CD14-positive monocyte (primary cell): ENCODE results near the gene FKBP10. TPM values are rescaled to one million over a fixed set of nuclear protein-coding genes. Genes with fewer than 3 reads are reported as not detected.
"Not testable (repeated sequence)": the region's sequence is repeated elsewhere in the genome, so short reads cannot be mapped to it uniquely, and the experiment has no call there.

Experiments
- DNase-seq, 3 donors: peaks; one replicate each; pipeline ENCODE4 v3.0.0-alpha.2; 2011 to 2022
- H2AFZ ChIP-seq: 2 replicates; pipeline ENCODE4 v1.6.0; 2012; ENCODE audit warnings: mild to moderate bottlenecking, low read depth, low read length, inconsistent platforms; ENCODE audit not compliant: insufficient read depth, poor library complexity, severe bottlenecking
- H3K27ac ChIP-seq, 2 donors: 1 replicate in 1 of 2; 2 replicates in 1 of 2; pipeline ENCODE4 v1.5.1; 2012 to 2013; ENCODE audit warnings: low read length in 2 of 2, control low read depth in 1 of 2, inconsistent platforms in 1 of 2, low read depth in 1 of 2, mild to moderate bottlenecking in 1 of 2
- H3K27me3 ChIP-seq, 2 donors: one replicate each; pipeline versions ENCODE4 v1.6.0 to v1.6.1; 2011 to 2013; ENCODE audit warnings: low read length in 2 of 2; ENCODE audit not compliant: control insufficient read depth in 2 of 2, insufficient read depth in 2 of 2
- H3K36me3 ChIP-seq, 2 donors: replicated peaks in 1 of 2; 1 replicate in 1 of 2; 2 replicates in 1 of 2; pipeline versions ENCODE4 v1.5.1 to v1.6.1; 2012 to 2013; ENCODE audit warnings: low read length in 2 of 2, control low read depth in 1 of 2, inconsistent platforms in 1 of 2, mild to moderate bottlenecking in 1 of 2; ENCODE audit not compliant: insufficient read depth in 2 of 2, control insufficient read depth in 1 of 2
- H3K4me1 ChIP-seq, 2 donors: 1 replicate in 1 of 2; 2 replicates in 1 of 2; pipeline versions ENCODE4 v1.5.1 to v1.6.1; 2012 to 2013; ENCODE audit warnings: low read length in 2 of 2, control low read depth in 1 of 2, inconsistent platforms in 1 of 2, mild to moderate bottlenecking in 1 of 2, moderate library complexity in 1 of 2; ENCODE audit not compliant: insufficient read depth in 2 of 2, control insufficient read depth in 1 of 2
- H3K4me2 ChIP-seq: replicated peaks from 2 replicates; pipeline ENCODE3; 2012; ENCODE audit warnings: low read length, moderate library complexity, mild to moderate bottlenecking; ENCODE audit not compliant: poor library complexity, severe bottlenecking; ENCODE audit errors: extremely low read depth
- H3K4me3 ChIP-seq, 3 experiments: fragments of 200-600 bp in 1 of 3; sonication (generic) in 1 of 3; replicated peaks in 1 of 3; 1 replicate in 2 of 3; 2 replicates in 1 of 3; pipeline ENCODE4 v1.5.1; 2011 to 2013; ENCODE audit warnings: low read length in 3 of 3, mild to moderate bottlenecking in 3 of 3, control low read depth in 2 of 3, low read depth in 2 of 3, inconsistent platforms in 1 of 3, moderate library complexity in 1 of 3
- H3K79me2 ChIP-seq: 2 replicates; pipeline ENCODE4 v1.6.0; 2012; ENCODE audit warnings: mild to moderate bottlenecking, control low read depth, inconsistent platforms, low read length, moderate library complexity; ENCODE audit not compliant: insufficient read depth
- H3K9ac ChIP-seq: 2 replicates; pipeline ENCODE4 v1.6.0; 2017; ENCODE audit warnings: low read length, mild to moderate bottlenecking; ENCODE audit not compliant: insufficient read depth, poor library complexity, severe bottlenecking
- H3K9me3 ChIP-seq, 2 donors: replicated peaks in 1 of 2; 1 replicate in 1 of 2; 2 replicates in 1 of 2; pipeline versions ENCODE4 v1.5.1 to v1.6.1; 2012 to 2013; ENCODE audit warnings: low read length in 2 of 2, control low read depth in 1 of 2; ENCODE audit not compliant: control insufficient read depth in 1 of 2, insufficient read depth in 1 of 2
- H4K20me1 ChIP-seq: 2 replicates; pipeline ENCODE4 v1.6.0; 2012; ENCODE audit warnings: mild to moderate bottlenecking, low read length, control low read depth, moderate library complexity; ENCODE audit not compliant: insufficient read depth
- H3K27ac Mint-ChIP-seq, 7 donors: one replicate each; pipeline ENCODE4 v1.8.0; 2020; ENCODE audit warnings: mild to moderate bottlenecking in 7 of 7, mixed read lengths in 7 of 7, moderate library complexity in 6 of 7, inconsistent platforms in 2 of 7
- H3K27me3 Mint-ChIP-seq, 3 donors: one replicate each; pipeline ENCODE4 v1.8.0; 2021 to 2022; ENCODE audit warnings: low read depth in 3 of 3, mild to moderate bottlenecking in 3 of 3, mixed read lengths in 3 of 3, moderate library complexity in 3 of 3, inconsistent platforms in 1 of 3
- H3K36me3 Mint-ChIP-seq, 2 donors: one replicate each; pipeline ENCODE4 v1.8.0; 2020; ENCODE audit warnings: mixed read lengths in 2 of 2, inconsistent platforms in 1 of 2, mild to moderate bottlenecking in 1 of 2
- H3K4me1 Mint-ChIP-seq: one replicate; pipeline ENCODE4 v1.8.0; 2020; ENCODE audit warnings: mild to moderate bottlenecking, mixed read lengths
- H3K4me3 Mint-ChIP-seq, 2 donors: one replicate each; pipeline ENCODE4 v1.8.0; 2020; ENCODE audit warnings: mild to moderate bottlenecking in 2 of 2, mixed read lengths in 2 of 2, moderate library complexity in 1 of 2
- H3K9me3 Mint-ChIP-seq, 7 donors: one replicate each; pipeline ENCODE4 v1.8.0; 2020 to 2022; ENCODE audit warnings: mixed read lengths in 7 of 7, mild to moderate bottlenecking in 6 of 7, moderate library complexity in 6 of 7, inconsistent platforms in 2 of 7
- WGBS: methylation state at CpG from one replicate; pipeline ENCODE4 v1.1.5; 2013; ENCODE audit warnings: missing lambda C conversion rate; ENCODE audit not compliant: insufficient coverage; 5-methylcytosine and 5-hydroxymethylcytosine counted together
- intact Hi-C, 2 donors: fragments of 100-400 bp; cut with micrococcal nuclease; formaldehyde crosslinking; loops; one replicate each; pipeline versions ENCODE4 v1.15.0 to v1.15.1; 2023
- polyA plus RNA-seq, 3 donors: library from polyadenylated mRNA; depleted of rRNA in 1 of 3; unstranded in 2 of 3; stranded (reverse) in 1 of 3; fragments of 300-500 nt in 2 of 3; fragments of >200 nt in 1 of 3; fragmentation: Illumina TruSeq in 2 of 3; gene quantifications; 1 replicate in 2 of 3; 2 replicates in 1 of 3; pipeline ENCODE4 v1.2.3, GENCODE V29; 2012 to 2021
- TF ChIP-seq, protein P1 (sequence below): fragments of 200-600 bp; IDR thresholded peaks from one replicate; pipeline ENCODE4 v1.8.0; 2022; ENCODE audit warnings: antibody characterized with exemption, mild to moderate bottlenecking

Gene FKBP10
- polyA plus RNA-seq, 3 donors = not detected

DNA sequence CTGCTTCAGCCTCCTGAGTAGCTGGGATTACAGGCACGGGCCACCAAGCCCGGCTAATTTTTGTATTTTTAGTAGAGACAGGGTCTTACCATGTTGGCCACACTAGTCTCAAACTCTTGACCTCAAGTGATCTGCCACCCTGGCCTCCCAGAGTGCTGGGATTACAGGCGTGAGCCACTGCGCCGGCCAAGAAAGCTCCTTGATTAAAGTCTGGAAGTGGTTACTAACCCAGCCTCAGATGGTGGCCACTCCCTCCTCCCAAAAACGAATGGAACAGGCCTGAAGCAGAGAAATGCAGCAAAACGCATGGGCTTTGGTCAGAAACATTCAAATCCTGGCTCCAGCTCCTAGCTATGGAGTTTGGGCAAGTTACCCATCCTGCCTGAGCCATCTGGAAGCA lies 11.3 kb downstream of the FKBP10 start:
- H4K20me1 ChIP-seq = no peaks in the 10 kb centered on the region
- Mint-ChIP-seq H3K9me3 (peaks cover 0 to 2% (median 0%) of the 10 kb centered on the region in 7 donors), H3K36me3 (peaks cover 2 to 4% of the 10 kb centered on the region in 2 donors), H3K27ac (no peak overlapping the region), H3K27me3 (peaks cover 0 to 6% (median 1%) of the 10 kb centered on the region in 3 donors), H3K4me3 (no peak overlapping the region), H3K4me1 (no peaks in the 10 kb centered on the region)
- 93% methylated on average over 3 of the region's 7 CpGs for WGBS
- DNase-seq = no peak
- intact Hi-C loops = no loop called here
- H3K9ac ChIP-seq = no peak overlapping the region
- TF ChIP-seq, protein P1, sequence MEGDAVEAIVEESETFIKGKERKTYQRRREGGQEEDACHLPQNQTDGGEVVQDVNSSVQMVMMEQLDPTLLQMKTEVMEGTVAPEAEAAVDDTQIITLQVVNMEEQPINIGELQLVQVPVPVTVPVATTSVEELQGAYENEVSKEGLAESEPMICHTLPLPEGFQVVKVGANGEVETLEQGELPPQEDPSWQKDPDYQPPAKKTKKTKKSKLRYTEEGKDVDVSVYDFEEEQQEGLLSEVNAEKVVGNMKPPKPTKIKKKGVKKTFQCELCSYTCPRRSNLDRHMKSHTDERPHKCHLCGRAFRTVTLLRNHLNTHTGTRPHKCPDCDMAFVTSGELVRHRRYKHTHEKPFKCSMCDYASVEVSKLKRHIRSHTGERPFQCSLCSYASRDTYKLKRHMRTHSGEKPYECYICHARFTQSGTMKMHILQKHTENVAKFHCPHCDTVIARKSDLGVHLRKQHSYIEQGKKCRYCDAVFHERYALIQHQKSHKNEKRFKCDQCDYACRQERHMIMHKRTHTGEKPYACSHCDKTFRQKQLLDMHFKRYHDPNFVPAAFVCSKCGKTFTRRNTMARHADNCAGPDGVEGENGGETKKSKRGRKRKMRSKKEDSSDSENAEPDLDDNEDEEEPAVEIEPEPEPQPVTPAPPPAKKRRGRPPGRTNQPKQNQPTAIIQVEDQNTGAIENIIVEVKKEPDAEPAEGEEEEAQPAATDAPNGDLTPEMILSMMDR = no peak
- no peaks in the 10 kb centered on the region for H3K27me3 ChIP-seq
- no peak overlapping the region for H3K4me2 ChIP-seq
- no peaks in the 10 kb centered on the region for H3K79me2 ChIP-seq
- no peak overlapping the region for H2AFZ ChIP-seq
- peaks cover 0 to 4% of the 10 kb centered on the region in 2 donors for H3K36me3 ChIP-seq
- H3K27ac ChIP-seq = no peak overlapping the region
- H3K4me3 ChIP-seq = no peak overlapping the region
- no peaks in the 10 kb centered on the region for H3K9me3 ChIP-seq
- no peaks in the 10 kb centered on the region for H3K4me1 ChIP-seq

DNA sequence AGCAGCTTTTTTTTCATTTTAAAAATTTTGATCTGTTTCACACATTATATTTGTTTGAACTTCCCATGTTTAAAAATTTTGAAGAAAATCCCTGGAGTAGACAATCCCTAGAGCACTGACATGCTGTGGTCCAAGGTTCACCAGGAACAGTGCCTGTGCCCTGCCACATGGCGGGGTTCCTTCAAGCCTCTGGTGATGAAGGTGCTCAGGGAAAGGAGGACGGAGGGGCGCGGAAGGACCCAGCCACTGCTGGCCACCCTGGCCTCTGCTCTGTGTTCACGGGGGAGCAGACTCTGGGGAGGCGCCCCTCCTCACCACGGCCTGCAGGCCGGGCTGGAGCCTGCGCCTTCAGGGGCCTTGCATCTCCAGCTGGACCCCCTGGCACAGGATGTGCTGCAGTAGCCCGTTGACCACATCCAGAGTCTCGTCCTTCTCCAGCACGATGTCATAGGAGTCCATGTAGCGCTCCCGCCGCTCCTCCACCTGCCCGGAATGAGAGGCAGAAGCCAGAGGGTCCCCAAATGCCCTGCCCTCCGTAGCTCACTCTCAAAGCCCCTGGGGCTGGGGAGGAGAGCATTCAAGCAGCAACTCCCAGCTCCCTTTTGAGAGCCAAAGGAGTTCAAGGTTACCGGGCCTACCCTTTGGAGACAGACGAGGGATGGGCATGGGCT lies 12.5 kb downstream of the FKBP10 start:
- H3K4me3 ChIP-seq = no peak overlapping the region
- H2AFZ ChIP-seq = no peak overlapping the region
- no peak overlapping the region for H3K27ac Mint-ChIP-seq
- no peak overlapping the region for H3K27ac ChIP-seq
- 97% methylated on average over 19 of the region's 19 CpGs for WGBS
- intact Hi-C loops = no loop called here
- H3K9me3 Mint-ChIP-seq = peaks cover 0 to 2% (median 0%) of the 10 kb centered on the region in 7 donors
- H3K9me3 ChIP-seq = no peaks in the 10 kb centered on the region
- H3K36me3 ChIP-seq = peaks cover 6 to 9% of the 10 kb centered on the region in 2 donors
- H3K4me1 ChIP-seq = no peaks in the 10 kb centered on the region
- no peak overlapping the region for H3K9ac ChIP-seq
- no peak overlapping the region for H3K4me3 Mint-ChIP-seq
- peaks cover 0 to 3% (median 1%) of the 10 kb centered on the region in 3 donors for H3K27me3 Mint-ChIP-seq
- TF ChIP-seq, protein P1 = no peak
- H3K4me1 Mint-ChIP-seq = no peaks in the 10 kb centered on the region
- H3K4me2 ChIP-seq = no peak overlapping the region
- no peaks in the 10 kb centered on the region for H3K79me2 ChIP-seq
- no peak for DNase-seq
- no peaks in the 10 kb centered on the region for H3K27me3 ChIP-seq
- peaks cover 5 to 8% of the 10 kb centered on the region in 2 donors for H3K36me3 Mint-ChIP-seq
- no peaks in the 10 kb centered on the region for H4K20me1 ChIP-seq

DNA sequence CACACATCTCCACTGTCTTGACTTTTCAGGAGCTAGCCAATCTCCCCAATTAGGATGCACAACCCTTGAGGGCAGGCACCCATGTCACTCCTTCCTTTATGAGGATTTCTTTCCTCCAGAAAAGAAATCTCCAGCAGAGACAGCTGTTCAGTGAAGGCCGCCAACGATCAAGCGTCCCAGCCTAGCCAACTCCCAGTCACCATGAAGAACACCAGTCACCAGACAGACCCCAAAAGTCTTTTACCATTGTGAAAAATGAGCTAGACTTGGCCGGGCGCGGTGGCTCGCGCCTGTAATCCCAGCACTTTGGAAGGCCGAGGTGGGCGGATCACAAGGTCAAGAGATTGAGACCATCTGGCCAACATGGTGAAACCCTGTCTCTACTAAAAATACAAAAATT lies 17.2 kb downstream of the FKBP10 start:
- H4K20me1 ChIP-seq, H3K9me3 Mint-ChIP-seq, H3K4me3 Mint-ChIP-seq, H3K4me1 ChIP-seq, DNase-seq, intact Hi-C loops, H3K9me3 ChIP-seq, H3K9ac ChIP-seq, H3K27ac ChIP-seq, H3K4me2 ChIP-seq, H2AFZ ChIP-seq, H3K4me3 ChIP-seq, H3K27me3 Mint-ChIP-seq, H3K79me2 ChIP-seq, H3K27me3 ChIP-seq, H3K4me1 Mint-ChIP-seq: not testable (repeated sequence)
- 81% methylated on average over 10 of the region's 10 CpGs for WGBS
- Mint-ChIP-seq H3K36me3 (peaks cover 9 to 11% of the 10 kb centered on the region in 2 donors), H3K27ac (peak overlapping the region in 1 of 7 donors; percentile 46)
- peaks cover 9 to 11% of the 10 kb centered on the region in 2 donors for H3K36me3 ChIP-seq
